NCI-H82 (cell line): Measurements from ENCODE around the gene ADAMTS18.

Experiments
- DNase-seq: peaks from one replicate; lab custom pipeline; 2025; lab: John Stamatoyannopoulos, UW

The ADAMTS18 gene

DNA sequence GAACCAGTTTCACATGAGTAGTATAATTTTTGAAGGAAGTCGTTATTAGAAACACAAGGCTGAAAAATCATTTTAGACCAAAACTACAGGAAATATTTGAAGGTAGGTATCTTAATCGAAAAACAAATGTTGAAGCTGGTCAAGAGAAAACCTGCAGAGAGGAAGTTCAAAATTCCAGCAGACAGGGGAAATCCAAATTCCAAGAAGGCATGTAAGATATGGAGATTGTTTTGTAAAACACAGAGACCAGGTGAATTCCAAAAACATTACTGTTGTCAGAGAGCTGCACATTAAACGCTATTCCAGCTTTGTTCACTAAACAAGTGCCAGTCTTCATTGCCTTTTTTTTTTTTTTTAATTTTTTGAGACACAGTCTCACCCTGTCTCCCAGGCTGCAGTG is 38.4 kb downstream of the ADAMTS18 start:
- DNase-seq: no peak

DNA sequence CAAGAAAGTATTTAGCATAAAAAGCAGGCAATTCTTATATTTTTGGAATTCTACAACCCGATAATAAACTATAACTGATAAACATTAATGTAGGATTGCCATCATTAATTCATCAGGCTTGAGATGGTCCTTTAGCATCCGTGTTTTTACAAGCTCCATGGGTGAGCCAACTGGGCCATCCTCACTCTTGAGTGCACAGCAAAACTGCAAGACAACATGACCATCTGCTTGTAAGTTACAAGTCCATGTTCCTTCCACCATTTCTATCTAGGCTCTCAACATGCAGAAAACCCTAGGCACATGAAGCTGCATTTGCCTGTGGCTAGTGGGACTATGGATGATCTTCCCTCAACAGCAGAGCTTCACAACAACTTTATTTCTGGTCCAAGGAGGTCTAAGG is 40.1 kb downstream of the ADAMTS18 start:
- no peak for DNase-seq

- DNase-seq: peak; percentile 35
Observed at GRCh38 chr16:77393955-77394354, 40.9 kb downstream of the ADAMTS18 start.

GRCh38 chr16:77387815-77388209 is 47.0 kb downstream of the ADAMTS18 start:
- no peak for DNase-seq

GRCh38 chr16:77386831-77387814 is 47.7 kb downstream of the ADAMTS18 start:
- DNase-seq: no peak

- DNase-seq: peak; percentile 21
Observed at GRCh38 chr16:77385481-77385880, 49.4 kb downstream of the ADAMTS18 start.

- no peak for DNase-seq
Observed at GRCh38 chr16:77383606-77384187, 51.1 kb downstream of the ADAMTS18 start.

GRCh38 chr16:77376358-77376757 is 58.5 kb downstream of the ADAMTS18 start:
- DNase-seq: no peak

DNA sequence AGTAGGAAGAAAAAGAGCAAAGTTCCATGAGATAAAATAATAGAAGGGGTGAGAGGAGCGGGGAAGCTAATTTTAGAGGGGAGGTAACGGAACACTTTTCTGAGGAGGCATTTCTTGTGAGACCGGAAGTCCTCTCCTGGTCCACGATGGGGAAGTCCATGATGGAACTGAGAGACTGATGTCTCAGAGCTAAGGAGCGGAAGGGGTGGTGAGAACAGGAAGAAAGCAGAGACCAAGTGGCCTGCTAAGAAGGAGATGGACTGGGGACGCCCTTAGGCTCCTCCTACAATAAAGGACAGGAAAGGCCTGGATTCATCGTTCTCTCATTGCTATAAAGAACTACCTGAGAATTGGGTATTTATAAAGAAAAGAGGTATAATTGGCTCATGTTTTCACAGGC is 59.4 kb downstream of the ADAMTS18 start:
- no peak for DNase-seq

GRCh38 chr16:77374384-77374783 is 60.5 kb downstream of the ADAMTS18 start:
- DNase-seq: peak; percentile 67

- DNase-seq: no peak
Observed at GRCh38 chr16:77373726-77374125, 61.1 kb downstream of the ADAMTS18 start.

DNA sequence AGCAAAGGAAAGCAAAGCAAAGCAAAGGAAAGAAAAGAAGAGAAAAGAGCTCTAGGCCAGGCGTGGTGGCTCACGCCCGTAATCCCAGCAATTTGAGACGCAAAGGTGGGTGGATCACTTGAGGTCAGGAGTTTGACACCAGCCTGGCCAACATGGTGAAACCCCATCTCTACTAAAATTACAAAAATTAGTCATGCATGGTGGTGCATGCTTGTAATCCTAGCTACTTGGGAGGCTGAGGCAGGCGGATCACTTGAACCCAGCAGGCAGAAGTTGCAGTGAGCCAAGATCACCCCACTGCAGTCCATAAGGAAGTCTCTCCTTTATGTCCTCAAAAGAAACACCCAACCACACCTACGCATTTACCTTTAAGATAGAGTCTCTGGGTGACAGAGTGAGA is 70.1 kb downstream of the ADAMTS18 start:
- no peak for DNase-seq

DNA sequence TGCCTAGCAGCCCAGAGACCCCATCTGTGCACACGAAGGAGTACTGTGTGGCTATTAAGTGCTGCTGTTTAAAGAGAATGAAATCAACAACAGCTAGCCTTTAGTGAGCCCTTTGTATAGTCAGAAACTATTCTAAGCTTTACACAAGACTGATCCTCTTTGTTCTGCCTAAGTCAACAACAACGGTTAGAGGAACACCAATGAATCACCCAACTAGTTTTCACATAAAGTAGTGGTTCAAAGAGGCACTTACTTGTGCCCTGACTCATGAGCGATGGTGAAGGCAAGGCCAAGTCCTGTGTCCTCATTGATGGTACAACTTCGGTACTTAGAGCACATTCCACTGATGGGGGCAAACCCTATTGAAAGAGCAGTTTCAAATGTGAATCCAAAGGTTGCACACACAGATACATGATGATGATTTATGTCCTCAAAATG is 75.8 kb downstream of the ADAMTS18 start:
- no peak for DNase-seq

DNA sequence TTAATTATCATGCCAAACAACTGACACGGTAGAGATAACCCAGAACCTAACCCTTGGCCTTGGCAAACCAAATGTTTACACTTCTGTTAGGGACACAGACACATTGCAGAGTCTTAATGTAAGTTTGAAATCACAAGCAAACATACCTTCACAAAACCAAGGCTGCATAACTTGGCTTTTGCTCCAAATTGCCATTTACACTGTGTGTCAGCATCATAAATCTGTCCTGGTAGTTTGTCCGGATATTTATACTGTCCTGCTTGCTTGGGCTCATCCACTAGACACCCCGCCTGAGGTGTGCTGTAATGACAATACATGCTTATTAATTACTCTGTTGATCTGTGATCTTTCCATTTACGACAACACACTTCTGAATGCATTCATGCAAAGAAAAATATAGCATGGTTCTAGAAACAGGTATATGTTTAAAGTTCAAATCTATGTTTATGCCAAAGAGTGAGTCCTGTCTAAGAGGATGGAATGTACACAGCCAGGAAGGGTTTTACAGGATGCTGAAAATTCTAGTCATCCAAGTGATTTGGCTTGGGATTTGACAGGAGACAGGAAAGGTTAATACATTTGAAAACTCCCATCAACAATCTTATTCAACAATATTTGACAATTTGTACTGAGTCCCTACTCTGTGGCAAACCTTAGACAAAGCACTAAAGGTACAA is 81.1 kb downstream of the ADAMTS18 start:
- DNase-seq: no peak

DNA sequence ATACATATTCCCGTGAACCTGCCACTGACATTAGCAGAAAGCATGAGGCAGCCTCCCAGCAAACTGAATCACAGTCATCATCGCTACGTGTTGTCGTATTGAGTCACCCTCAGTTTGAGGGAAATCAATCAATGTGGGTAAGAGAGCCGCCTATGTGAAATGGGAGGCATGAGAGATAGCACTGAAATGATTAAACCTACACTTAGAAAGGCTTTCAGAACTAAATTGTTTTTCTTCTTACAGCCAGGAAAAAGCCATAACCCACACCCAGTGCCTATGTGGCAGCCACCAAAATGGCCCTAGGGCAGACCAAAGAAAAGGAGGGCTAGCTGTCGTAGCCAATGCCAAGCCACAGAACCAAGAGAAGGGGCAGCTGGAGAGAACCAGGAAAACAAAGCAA is 90.5 kb downstream of the ADAMTS18 start:
- DNase-seq: no peak

GRCh38 chr16:77336637-77337036 is 98.2 kb downstream of the ADAMTS18 start:
- no peak for DNase-seq

- DNase-seq: no peak
Observed at GRCh38 chr16:77335652-77336234, 99.1 kb downstream of the ADAMTS18 start.

DNA sequence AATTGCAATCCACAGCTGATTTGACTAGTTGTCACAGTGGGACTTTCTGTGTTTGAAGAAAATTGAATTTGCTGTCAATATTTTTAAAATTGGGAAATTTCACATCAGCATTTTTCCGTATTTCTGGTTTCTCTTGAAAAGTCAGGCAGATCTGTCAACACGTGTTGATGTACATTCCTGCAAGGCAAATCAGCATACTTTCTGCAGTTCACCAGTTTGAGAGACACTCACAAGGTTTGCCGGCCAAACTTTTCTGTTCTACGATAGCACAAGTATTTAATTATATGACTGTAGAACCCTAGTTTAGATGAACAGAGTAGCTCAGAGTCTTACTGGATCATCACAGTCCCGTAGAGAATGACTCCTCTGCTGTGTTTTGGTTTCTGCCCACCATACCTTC is 102.0 kb downstream of the ADAMTS18 start:
- DNase-seq: no peak

DNA sequence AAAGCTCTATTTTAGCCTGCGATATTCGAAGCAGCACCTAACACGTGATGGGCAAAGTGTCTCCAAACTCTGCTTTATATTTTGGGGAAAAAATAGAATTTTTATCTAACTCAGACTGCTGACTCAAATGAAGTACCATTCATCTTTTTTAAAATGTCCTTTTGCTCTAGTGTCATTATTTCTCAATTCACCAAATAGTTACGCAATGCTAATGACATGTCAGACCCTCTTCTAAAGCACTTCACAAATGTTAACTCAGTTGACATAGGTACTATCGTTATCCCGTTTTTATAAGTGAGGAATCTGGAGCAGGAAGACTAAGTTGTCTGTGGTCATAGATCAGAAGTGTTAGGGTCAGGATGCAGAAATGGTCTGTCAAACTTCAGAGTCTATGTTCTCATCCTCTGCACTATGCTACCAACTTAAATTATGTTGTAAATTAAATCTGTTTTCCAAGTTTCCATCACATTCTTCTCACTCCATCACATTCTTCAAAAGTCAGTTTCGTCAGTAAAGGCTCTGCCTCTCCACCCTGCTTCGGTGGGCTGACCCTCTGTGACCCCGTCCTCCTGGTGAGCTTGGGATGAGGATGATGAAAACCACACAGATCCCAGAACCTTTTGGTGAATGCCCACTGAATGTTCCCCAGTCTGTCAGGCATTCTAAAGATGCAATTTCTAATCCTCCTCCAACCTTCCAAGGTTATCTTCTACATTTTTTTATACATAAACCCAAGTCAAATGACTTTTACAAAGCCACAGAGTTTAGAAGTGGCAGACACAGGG is 102.8 kb downstream of the ADAMTS18 start:
- no peak for DNase-seq

- no peak for DNase-seq
Observed at GRCh38 chr16:77331043-77331442, 103.8 kb downstream of the ADAMTS18 start.

DNA sequence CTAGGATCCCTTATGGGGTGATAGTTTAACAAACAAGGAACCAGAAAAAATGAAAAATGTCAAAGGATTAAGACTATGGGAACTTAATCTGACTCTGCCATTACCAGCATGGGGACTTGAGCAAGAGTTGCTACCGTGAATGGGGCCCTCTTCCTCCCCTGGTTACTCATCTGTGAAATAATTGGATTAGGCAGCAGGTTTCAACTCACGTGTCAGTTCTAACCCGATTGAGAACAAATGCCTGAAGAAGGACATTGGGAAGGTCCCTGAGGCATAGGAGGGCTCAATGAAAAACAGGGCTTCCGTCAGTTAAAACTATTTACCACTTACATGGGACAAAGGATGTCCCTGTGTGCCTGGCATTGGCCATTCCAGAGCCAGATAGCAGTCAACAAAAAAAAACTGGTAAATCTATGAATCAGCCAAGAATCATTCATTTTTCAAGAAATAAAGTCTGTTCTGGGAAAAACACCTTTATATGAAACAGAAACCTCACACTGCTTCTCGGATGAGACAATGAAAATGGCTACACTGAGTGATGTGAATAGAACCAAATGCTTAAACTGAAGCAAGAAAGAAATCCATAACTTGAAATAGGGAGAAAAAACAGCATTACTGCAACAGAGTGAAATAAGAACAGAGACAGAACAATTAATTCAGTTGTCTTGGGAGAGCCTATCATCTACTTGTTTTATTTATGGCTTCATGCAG is 104.3 kb downstream of the ADAMTS18 start:
- peak; percentile 94 for DNase-seq
